NCI-H526 treated with DMSO at 0.1 percent for 48 hours (cell line): ENCODE measurements around the gene MYBPC3.
"Not testable (repeated sequence)": the region's sequence is repeated elsewhere in the genome, so short reads cannot be mapped to it uniquely, and the experiment has no call there.

Source experiments
- DNase-seq: peaks from one replicate; lab custom pipeline; 2025; lab: John Stamatoyannopoulos, UW

The MYBPC3 gene

DNA sequence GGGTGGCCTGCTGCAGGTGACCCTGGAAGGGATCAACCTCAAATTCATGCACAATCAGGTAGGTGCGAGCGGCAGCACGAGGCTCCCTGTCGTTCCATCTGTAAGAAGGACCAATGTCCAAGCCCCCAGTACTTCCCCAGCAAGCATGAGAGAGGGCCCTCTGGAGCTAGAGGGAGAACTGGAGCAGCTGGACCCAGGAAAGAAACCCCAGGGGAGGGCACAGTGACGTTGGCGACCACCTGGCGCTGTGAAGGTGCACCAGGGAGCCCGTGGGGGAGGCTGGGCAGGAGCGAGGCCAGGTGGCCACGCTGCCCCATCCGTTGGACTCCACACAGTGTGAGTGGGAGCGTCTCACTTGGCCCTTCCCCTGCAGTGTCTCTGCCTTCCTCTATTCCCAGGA is 28.0 kb downstream of the MYBPC3 start:
- no peak for DNase-seq

DNA sequence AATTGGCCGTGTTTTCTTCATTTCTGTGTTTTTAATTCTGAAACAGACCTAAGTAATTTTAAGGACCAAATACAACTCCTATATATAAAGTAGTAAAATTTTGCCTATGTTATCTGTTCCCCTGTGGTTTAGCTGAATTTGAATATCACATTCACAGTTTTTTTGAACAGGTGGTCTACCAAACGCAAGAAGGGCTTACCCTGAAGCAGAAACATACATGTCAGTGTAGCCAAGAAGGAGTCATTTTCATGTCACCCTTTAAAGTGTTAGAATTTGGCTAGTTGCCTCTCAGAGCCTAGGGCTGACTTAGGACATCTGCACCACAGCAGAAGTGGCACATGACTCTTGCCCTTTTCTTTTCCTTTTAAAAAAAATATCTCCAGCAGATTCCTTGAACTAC is 34.3 kb downstream of the MYBPC3 start:
- DNase-seq: no peak

DNA sequence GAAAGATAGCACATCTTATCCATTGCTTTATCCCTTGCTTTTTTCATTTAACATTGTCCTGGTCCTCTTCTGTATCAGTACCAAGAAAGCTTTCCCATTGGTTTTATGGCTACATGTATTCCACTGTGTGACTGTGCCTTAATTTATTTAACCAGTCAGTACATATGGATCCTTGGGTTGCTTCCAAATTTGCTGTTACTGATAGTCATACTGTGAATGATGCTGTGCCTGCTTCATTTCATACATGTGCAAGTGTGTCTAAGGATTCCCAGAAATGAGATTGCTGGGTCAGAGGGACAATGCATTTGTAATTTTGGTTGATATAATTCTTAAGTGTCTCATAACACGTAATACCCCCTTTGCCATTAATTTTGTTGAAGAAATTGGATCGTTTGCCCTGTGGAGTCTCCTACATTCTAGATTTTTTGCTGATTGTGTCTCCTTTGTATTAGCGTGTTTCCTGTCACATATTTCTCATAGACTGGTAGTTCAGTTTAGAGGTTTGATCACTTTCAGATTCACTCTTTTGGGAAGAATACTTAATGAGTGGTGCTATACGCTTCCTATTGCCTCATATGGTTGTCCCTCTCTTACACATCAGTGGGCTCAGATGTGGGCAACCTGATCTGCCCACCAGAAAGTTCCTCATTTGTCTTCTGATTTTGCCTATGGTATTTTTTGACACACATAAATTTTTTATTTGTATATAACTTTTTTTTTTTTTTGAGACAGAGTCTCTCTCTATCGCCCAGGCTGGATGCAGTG is 35.3 kb downstream of the MYBPC3 start:
- no peak for DNase-seq

DNA sequence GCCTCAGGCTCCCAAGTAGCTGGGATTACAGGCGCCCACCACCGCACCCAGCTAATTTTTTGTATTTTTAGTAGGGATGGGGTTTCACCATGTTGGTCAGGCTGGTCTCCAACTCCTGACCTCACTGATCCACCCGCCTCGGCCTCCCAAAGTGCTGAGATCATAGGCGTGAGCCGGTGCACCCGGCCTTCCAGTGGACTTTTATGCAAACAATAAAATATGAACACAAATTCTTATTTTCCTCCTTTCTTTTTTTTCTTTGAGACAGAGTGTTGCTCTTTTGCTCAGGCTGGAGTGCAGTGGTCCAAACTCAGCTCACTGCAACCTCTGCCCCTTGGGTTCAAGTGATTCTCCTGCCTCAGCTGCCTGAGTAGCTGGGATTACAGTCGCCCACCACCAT is 36.0 kb downstream of the MYBPC3 start:
- DNase-seq: not testable (repeated sequence)

DNA sequence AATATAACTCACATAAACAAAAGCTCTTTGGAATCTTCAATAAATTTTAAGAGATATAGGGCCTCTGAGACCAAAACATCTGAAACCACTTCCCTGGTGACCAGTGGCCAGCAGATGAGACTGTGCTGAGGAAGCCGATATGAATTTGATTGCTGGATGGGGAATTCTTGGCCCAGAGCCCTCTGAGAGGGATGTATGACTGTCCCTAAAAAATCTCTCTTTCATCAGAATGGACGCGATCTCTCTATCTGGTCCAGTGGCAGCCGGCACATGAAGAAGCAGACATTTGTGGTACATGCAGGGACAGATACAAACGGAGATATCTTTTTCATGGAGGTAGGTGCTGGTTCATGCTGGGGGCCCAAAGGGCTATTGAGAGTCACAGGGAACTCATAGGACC is 37.5 kb downstream of the MYBPC3 start:
- no peak for DNase-seq

DNA sequence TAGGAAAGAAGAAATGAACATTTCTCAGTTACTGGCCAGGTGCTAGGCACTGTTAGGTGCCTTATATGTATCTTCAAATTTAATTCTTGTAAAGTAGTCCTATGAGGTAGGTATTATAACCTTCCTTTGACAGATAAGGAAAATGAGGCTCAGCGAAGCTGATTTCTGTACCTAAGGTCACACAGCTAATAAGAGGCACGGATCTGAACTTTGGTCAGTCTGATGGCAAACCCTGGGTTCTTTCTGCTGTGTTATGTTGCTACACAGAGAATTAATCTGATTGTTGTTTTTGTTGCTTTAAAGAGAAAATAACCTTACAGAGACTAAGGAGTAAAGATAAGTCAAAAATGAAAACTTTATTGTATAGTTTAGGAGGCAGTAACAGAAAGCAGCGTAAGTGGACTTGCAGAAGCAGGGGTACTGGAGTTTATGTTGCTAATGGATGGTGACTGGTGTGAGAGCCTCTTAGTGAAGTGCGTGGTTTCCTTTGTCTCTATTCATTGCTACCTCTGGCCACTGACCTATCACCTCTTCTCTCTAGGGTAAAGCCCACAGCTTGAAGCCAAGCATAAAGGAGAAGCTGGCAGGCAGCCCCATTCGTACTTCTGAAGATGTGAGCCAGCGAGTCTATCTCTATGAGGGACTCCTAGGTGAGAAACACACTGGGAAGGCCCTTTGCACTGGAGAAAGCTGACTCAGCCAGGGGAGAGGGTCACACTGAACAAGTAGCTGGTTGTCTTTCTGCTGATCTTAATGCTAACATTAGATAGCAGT is 44.3 kb downstream of the MYBPC3 start:
- no peak for DNase-seq

DNA sequence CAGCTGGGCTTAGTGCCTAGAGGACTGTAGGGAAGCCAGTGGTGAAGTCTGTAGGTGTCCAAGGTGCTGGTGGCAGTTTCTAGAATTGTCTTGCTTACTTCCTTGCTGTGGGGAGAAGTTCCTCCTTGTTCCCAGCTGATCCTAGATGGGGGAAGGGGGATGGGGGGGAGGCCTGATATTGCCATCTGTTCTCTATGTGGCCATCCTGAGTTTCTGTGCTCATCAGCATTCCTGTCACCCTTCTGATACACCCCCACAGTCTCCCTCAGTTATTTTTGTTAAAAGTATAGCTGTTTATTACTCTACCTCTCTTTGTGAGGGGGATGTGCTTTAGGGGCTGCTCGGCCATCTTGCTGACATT is 46.0 kb downstream of the MYBPC3 start:
- no peak for DNase-seq

DNA sequence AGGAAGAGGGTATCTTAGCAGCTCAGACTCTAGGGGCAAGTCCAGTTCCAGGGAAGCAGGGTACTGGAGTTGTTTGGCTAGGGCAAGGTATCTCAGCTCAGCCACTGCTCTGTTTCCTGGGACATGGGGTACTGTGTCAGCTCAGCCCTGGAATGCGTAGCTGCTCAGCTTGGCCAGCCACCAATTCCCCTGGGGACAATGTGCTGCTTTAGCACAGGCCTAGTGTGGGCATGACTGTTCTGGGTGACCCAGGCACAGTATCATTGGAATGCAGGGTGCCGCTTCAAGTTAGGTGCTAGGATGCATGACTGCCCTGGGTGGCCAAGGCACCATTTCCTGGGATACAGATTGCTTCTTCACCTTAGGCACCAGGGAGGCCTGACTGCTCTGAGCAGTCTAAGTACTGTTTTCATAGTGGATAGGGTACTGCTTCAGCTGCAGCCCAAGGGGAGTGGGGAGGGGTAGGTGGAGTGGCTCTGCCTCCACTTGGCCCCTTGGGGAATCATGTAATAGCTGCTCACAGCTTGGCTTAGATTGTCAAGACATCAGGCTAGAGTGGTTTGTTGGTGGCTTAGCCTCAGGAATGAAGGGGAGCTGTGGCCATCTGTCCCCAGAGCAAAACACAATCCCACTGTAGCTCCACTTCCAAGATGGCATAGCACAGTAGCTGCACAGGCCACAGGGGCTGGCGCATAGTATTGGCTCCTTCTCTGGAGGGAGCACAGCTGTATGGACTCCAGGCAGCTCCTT is 46.6 kb downstream of the MYBPC3 start:
- DNase-seq: no peak

DNA sequence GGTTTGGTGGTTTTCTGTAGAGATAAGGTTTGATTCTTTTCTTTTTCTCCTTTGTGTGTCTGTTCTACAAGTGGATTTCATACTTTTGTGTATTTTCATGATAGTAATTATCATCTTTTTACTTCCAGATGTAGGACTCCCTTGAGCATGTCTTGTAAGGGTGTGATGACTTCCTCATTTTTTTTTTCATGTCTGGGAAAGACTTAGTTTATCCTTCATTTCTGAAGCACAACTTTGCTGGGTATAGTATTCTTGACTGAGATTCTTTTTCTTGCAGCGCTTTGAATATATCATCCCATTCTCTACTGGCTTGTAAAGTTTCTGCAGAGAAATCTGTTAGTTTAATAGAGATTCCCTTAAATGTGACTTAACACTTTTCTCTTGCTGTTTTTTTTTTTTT is 49.6 kb downstream of the MYBPC3 start:
- no peak for DNase-seq

DNA sequence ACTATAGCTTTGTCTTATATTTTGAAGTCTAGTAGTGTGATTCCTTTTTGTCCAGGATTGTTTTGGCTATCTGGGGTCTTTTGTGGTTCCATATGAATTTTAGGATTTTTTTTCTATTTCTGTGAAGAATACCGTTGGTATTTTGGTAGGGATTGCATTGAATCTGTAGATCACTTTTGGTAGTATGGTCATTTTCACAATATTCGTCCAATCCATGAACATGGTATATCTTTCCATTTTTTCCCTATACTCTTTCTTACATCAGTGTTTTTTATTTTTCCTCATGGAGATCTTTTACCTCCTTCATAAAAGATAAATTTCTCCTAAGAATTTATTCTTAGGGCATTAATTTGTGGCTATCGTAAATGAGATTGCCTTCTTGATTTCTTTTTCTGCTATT is 53.4 kb downstream of the MYBPC3 start:
- DNase-seq: no peak

DNA sequence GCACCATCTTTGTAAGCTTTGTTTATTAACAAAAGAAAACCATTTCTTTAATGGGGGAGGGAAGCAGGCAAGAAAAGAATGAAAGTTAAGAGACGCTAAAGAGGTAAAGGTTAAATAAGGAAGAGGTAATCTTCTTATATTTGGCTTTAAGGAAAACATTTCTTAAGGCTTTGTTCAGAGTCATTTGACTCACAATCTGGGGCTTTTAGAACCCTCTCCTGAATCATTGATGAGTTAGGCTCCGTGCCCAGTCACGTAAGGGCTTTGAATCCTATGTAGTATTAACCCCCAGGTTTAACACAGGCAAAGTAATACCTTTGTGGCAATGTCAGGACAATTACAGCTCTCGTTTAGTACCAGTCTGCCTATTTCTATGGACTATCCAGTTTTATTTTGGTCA is 56.5 kb downstream of the MYBPC3 start:
- DNase-seq: no peak

DNA sequence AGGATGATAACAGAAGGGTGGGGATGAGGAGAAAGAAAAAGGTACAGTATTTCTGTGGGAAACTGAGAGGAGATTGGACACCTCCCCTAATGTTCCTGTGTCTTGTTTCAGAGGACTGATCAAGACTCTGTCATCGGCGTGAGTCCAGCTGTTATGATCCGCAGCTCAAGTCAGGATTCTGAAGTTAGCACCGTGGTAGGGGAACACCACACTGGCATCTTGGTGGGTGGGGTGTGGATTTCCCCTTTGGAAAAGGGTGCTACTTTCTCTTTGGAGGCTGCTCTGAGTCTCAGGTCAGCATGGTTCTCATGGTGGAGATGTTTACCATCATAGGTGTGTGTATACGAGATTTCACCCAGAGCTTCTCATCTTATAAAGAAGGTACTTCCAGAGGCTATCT is 57.1 kb downstream of the MYBPC3 start:
- no peak for DNase-seq

DNA sequence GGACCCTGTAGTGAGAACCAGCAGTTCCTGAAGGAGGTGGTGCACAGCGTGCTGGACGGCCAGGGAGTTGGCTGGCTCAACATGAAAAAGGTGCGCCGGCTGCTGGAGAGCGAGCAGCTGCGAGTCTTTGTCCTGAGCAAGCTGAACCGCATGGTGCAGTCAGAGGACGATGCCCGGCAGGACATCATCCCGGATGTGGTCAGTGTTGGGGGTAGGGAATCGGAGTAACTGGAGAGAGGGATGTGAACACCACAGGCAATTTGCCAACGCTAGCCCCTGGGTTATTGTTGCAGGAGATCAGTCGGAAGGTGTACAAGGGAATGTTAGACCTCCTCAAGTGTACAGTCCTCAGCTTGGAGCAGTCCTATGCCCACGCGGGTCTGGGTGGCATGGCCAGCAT is 62.6 kb downstream of the MYBPC3 start:
- DNase-seq: no peak

DNA sequence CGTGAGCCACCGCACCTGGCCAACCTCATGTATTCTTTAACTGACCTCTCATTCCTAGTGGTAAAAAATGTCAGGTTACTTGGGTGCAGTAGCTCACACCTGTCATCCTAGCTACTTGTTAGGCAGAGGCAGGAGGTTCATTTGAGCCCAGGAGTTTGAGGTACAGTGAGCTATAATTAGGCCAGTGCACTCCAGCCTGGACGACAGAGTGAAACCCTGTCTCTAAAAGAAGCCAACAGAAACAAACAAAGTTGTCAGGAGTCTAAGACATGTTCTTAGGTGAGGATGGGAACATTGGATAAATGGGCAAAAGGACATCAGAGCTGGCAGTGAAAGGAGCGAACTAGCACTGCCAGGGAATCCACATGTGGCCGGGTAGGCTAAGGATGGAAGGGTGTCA is 64.4 kb downstream of the MYBPC3 start:
- no peak for DNase-seq

DNA sequence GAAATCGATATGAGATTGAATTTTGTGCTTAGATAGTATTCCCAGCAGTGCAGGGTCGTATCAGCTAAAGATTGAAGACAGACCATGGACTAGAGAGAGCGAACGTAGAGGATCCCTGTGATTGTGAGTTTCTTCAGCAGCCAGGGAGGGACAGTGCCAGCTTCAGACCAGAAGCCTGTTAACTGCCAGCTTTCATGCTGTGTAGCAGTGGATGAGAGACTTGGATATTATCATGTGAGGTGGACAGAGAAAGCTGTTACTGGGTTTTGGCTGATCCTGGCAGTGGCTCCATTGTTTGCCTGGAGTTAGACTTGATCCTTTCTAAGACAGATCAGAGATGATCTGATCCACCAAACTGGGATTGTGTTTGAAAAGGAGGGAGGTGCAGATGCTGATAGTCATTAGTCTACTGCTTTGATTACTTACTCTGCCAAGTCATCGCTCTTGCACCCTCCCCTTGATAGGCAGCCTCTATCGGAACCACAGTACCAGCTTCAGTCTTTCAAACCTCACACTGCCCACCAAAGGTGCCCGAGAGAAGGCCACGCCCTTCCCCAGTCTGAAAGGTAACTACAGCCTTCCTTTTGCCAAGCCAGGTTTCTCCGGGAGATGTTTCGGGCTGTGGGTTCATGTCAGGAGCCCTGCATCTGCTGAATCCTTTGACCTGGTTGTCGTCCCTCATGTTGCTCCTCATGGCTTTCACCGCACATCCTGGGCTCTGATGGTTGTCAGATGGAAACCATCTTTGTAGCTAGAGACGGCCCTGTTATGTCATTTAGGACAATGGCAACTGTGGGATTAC is 66.3 kb downstream of the MYBPC3 start:
- DNase-seq: no peak

DNA sequence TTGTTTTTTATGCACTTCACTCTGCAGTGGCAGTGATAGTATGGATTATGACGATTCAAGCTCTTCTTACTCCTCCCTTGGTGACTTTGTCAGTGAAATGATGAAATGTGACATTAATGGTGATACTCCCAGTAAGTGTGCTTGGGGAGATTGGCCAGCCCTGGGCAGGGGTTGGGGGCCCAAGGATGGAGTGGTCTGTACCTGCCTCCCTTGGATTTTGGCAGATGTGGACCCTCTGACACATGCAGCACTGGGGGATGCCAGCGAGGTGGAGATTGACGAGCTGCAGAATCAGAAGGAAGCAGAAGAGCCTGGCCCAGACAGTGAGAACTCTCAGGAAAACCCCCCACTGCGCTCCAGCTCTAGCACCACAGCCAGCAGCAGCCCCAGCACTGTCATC is 68.4 kb downstream of the MYBPC3 start:
- DNase-seq: no peak

DNA sequence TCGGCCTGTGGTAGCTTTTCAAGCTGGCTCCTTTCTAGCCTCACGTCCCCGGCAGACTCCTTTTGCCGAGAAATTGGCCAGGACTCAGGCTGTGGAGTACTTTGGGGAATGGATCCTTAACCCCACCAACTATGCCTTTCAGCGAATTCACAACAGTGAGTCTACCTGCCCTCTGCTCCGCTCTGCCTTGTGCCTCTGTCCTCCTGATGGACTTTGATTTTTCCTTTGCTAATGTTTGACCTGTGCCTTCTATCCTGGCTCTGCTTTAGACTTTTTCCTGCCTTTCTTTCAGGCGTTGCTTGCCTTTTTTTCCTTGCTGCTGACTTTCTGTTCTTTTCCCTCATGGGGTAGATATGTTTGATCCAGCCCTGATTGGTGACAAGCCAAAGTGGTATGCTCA is 70.0 kb downstream of the MYBPC3 start:
- no peak for DNase-seq
